Ammon's horn (tissue), 1 donor: ENCODE measurements around the gene PRDM16.

Experiments used
- DNase-seq: peaks from one replicate; pipeline ENCODE4 v3.0.0-alpha.2; 2016; ENCODE audit warnings: low spot score

The PRDM16 gene

DNA sequence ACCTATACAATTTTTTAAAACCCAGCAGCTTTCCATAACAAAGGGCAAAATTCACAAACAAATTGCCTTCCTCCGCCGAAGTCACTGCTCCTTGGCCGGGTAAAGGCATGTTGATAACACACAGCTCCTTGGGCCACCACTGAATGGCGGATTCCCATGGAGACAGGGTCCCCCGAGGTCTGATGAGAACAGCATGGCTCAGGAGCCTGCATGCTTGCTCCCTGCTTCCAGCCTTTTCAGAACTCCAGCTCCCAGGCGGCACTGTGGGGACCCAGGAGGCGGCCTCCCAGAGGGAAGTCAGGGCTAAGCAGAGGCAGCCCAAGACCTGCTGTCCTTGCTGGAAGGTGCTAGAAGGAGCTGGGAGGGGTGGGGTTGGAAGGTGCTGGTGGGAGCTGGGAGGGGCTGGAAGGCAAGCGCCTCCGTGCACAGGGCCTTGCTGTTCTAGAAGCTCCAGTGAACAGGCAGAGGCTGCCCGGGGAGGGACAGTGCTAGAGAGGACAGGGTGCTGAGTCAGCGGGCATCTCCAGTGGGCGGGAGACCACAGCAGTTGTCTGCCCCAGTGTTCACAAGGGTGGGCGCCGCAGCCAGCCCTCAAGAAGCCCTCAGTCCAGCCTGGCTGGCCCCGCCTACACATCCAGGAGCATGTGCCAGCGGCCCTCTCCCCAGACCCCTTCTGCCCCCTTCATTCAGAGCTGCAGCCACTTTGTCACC is 35.1 kb downstream of the PRDM16 start:
- no peak for DNase-seq

- peak; percentile 73 for DNase-seq
Measured at GRCh38 chr1:3105167-3105863, 36.3 kb downstream of the PRDM16 start.

DNA sequence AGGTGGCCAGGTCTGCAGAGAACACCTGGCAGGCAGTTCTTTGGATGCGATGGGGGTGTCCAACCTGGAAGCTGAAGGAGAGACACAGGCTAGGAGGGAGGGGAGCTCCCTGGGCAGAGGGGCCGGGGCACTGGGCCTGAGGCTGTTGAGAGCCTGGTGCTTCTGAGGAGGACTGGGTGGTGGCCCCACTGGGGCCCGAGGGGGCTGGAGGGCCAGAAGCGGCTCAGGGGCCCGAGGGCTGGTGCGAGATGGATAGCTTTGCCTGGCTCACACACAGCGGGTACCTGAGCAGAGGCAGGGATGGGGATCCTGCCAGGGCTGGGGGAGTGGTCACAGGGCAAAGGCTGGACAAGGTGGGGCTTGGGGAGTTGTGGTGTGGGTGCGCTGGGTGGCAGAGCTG is 37.2 kb downstream of the PRDM16 start:
- no peak for DNase-seq

- DNase-seq, result no peak
Measured at GRCh38 chr1:3107201-3107600, 38.2 kb downstream of the PRDM16 start.

DNA sequence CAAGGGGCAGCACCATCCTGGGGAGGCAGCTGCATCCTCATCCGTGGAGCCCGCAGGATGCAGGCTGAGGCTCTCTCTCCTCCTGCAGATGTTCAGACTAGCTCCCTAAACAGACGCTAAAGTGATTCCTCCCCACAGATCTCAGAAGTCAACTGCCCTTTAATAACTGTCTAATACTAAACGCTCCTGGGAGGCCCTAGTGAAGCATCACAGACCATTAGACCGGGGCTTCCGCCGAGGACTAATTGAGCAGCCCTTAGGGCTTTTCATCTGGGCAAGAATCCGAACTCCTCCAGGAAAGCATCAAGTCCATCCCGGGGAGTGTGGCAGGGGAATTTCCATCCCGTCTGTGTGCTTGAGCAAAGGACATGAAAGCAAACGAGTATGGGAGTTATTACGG is 40.4 kb downstream of the PRDM16 start:
- no peak for DNase-seq

DNA sequence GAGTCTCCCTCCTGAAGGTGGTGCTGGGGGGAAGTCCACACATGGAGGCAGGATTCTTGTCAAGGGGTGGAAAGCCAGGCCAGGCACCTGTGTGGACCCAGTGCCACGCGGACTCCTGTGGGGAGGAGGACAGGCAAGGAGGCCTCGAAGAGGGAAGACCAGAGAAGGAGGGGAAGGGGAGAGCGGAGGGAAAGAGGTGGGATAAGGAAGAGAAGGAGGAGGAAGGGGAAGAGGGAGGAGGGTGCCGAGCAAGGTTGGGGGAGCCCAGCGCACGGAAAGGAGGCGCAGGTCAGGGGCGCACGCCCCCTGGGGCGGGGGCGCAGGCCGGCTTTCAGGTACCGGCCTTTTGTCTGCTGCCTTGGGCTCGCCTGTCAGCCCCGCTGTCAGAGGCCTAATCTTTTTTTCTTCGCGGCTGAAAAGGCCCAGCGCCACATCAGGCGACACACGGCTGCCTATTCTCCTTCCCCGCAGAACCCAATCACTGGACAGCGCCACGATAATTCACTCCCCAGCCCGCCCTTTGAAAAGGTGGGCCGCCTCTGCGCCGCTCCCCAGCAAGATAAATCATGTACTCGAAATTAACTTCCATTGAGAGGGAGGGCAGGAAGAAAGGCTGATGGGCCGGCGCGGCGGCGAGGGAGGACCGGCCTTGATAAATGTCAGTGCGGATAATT is 42.5 kb downstream of the PRDM16 start:
- no peak for DNase-seq

- DNase-seq, result no peak
Measured at GRCh38 chr1:3112526-3112925, 43.5 kb downstream of the PRDM16 start.

- DNase-seq, result no peak
Measured at GRCh38 chr1:3113047-3113740, 44.2 kb downstream of the PRDM16 start.

DNA sequence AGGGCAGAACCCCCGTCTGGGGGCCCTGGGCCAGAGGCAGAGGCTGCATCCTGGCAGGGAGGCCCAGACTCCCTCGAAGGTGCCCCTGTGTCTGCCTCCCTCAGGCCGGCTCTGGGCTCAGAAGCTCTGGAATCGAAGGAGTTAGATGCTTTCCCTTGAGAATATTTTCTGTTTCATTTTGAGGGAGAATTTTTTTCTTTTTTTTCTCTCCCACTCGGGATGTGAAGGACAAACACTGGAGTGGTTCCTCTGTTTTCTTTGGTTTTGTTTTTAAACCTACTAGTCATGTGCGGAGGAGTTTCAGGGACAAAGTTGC is 44.7 kb downstream of the PRDM16 start:
- DNase-seq, result no peak

GRCh38 chr1:3114131-3114744 is 45.2 kb downstream of the PRDM16 start:
- DNase-seq, result no peak

- DNase-seq, result no peak
Measured at GRCh38 chr1:3114846-3115245, 45.8 kb downstream of the PRDM16 start.

DNA sequence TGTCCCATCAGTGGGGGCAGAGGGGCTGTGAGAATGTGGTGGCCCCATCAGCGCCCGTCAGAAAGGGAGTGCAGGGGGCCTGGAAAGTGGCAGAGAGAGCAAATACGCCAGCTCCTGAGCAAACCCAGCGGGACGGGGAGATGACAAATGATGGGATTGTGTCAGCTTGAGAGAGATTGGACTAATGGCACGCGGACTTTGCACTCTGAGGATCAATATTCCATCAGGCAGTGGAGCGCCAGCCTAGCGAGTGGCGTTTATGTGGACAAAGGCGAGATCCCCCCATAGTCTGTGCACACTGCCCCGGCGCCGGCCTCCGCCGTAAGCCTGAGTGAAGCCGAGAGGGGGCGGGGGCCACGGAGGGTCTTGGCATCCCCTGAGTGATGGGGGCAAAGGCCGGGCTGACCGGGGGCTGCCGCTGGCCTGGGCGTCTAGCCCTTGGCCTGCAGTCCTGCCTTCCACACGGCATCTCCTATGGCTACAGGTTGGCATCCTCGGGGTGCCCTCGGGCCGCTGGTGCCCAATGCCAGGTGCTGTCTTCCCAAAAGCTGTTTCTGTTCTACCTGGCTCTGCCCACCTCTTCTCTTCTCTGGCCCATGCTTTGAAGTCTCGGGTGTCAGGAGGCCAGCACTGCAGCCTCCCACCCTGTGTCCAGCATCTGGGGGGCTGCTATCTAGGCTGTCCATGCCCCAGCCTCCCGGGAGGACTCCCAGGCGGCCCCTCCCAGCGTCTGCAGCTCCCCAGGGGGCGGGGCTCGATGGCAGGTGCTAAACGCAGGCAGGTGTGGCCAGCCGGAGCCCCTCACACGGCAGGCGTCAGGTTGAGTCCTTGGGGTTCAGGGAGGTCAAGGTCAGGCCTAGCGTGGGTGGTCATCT is 46.5 kb downstream of the PRDM16 start:
- no peak for DNase-seq

DNA sequence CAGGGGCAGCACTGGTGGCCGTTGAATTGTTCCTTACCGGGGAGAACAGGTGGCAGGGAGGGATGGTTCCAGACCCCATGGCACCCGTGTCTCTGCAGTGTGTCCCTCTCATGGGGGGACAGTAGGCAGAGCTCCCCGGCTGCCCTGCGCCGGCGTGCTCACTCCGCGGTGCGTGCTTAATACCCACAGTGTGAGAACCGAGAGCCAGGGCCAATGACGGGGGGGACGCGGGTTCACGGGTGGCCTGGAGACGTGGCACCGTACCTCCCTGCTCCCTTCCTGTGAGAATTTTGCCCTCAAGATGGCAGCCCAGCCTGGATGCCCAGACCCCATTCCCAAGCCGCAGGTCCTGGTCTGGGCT is 47.1 kb downstream of the PRDM16 start:
- DNase-seq, result no peak

DNA sequence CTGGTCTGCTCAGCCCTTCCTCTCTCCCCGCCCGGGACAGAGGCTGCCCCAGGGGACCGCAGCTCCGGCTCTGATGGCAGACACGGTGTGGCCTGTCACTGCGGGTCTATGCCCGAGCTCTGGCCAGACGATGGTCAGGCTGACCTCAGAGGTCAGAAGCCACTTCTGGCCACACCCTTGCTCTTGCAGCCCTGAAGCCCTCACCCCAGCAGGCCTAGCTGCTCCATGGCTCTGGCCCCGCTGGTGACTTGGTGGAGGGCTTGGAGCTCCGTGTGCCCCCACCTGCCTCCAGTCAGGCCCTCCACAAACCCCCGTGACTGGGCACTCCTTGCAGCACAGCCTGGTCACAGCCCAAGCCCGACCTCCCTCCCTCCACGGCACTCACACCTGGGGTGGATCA is 47.6 kb downstream of the PRDM16 start:
- no peak for DNase-seq

- DNase-seq, result no peak
Measured at GRCh38 chr1:3117879-3118278, 48.9 kb downstream of the PRDM16 start.

GRCh38 chr1:3119061-3119460 is 50.1 kb downstream of the PRDM16 start:
- DNase-seq, result no peak

- DNase-seq, result no peak
Measured at GRCh38 chr1:3119725-3120124, 50.7 kb downstream of the PRDM16 start.

GRCh38 chr1:3120140-3120539 is 51.1 kb downstream of the PRDM16 start:
- no peak for DNase-seq

DNA sequence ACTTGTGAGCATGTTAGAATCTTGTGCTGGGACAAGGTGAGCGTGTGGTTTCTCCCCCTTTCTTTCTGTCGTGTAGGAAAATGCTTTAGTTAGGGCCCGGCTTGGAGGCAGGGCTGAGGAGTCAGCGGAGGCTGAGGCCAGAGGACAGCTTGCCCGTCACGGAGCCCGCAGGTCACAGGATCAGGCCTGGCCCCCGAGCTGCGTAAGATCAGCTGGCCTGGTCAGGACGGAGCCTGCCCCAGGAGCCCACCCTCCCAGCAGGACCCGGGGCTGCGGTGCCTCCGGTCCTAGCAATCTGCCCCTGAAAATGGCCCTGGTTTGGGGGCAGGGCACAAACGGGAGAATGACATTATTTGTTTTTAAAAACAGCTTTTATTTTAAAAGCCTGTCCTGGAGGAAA is 52.0 kb downstream of the PRDM16 start:
- no peak for DNase-seq

- DNase-seq, result no peak
Measured at GRCh38 chr1:3121401-3122210, 52.6 kb downstream of the PRDM16 start.

- DNase-seq, result no peak
Measured at GRCh38 chr1:3122311-3122710, 53.3 kb downstream of the PRDM16 start.
